Lower leg skin (tissue), 3 donors: ENCODE results near the gene PITPNB.

Source experiments
- CTCF ChIP-seq, 3 donors: fragments of 450-650 bp; IDR thresholded peaks; one replicate each; pipeline ENCODE4 v1.5.1; 2016; ENCODE audit warnings: antibody characterized with exemption in 3 of 3, mild to moderate bottlenecking in 3 of 3, moderate library complexity in 2 of 3
- POLR2A ChIP-seq, 2 donors: fragments of 450-650 bp; IDR thresholded peaks; one replicate each; pipeline ENCODE4 v1.6.1; 2016 to 2017; ENCODE audit warnings: antibody characterized with exemption in 2 of 2, mild to moderate bottlenecking in 1 of 2, moderate library complexity in 1 of 2

GRCh38 chr22:27952779-27953178, 33.7 kb upstream of the PITPNB start:
- no peak for TF ChIP-seq CTCF (IDR thresholded peaks at IDR 0.05)
- TF ChIP-seq POLR2A (IDR thresholded peaks at IDR 0.05) = no peak
